WTC11 (cell line): ENCODE measurements around the gene NT5C1B.

Experiments
- ATF2 ChIP-seq: sonication (generic); formaldehyde crosslinking; IDR thresholded peaks from 2 replicates; pipeline ENCODE4 v1.8.1; 2022; ENCODE audit warnings: low read depth, missing genetic modification reagents, borderline replicate concordance
- ATF3 ChIP-seq: sonication (generic); formaldehyde crosslinking; conservative IDR thresholded peaks from 2 replicates; pipeline ENCODE4 v1.8.1; 2022; ENCODE audit warnings: mild to moderate bottlenecking, missing genetic modification reagents
- CTCF ChIP-seq: fragments of 200-600 bp; IDR thresholded peaks from 2 replicates; pipeline ENCODE4 v1.8.0; 2022; ENCODE audit warnings: antibody characterized with exemption
- FOXJ3 ChIP-seq: sonication (generic); formaldehyde crosslinking; IDR thresholded peaks from 2 replicates; pipeline ENCODE4 v1.9.0; 2021; ENCODE audit warnings: missing genetic modification reagents, mild to moderate bottlenecking, borderline replicate concordance
- MAX ChIP-seq: sonication (generic); formaldehyde crosslinking; IDR thresholded peaks from 2 replicates; pipeline ENCODE4 v1.8.0; 2022; ENCODE audit warnings: mild to moderate bottlenecking, missing genetic modification reagents
- NFYB ChIP-seq: sonication (generic); formaldehyde crosslinking; conservative IDR thresholded peaks from 2 replicates; pipeline ENCODE4 v1.8.0; 2022; ENCODE audit warnings: low read depth, missing genetic modification reagents
- NR1H2 ChIP-seq: sonication (generic); formaldehyde crosslinking; IDR thresholded peaks from 2 replicates; pipeline ENCODE4 v1.9.0; 2021; ENCODE audit warnings: mild to moderate bottlenecking, moderate library complexity, missing genetic modification reagents
- NR2C2 ChIP-seq: sonication (generic); formaldehyde crosslinking; IDR thresholded peaks from 2 replicates; pipeline ENCODE4 v1.8.0; 2022; ENCODE audit warnings: mild to moderate bottlenecking, missing genetic modification reagents
- PRDM15 ChIP-seq: sonication (generic); formaldehyde crosslinking; IDR thresholded peaks from 2 replicates; pipeline ENCODE4 v1.8.0; 2022; ENCODE audit warnings: missing genetic modification reagents
- SP1 ChIP-seq: sonication (generic); formaldehyde crosslinking; conservative IDR thresholded peaks from 2 replicates; pipeline ENCODE4 v1.8.1; 2022; ENCODE audit warnings: missing genetic modification reagents
- TEAD1 ChIP-seq: sonication (generic); formaldehyde crosslinking; IDR thresholded peaks from 2 replicates; pipeline ENCODE4 v1.8.0; 2022; ENCODE audit warnings: mild to moderate bottlenecking, missing genetic modification reagents
- TEAD4 ChIP-seq: sonication (generic); formaldehyde crosslinking; IDR thresholded peaks from 2 replicates; pipeline ENCODE4 v1.8.0; 2022; ENCODE audit warnings: mild to moderate bottlenecking, missing genetic modification reagents
- USF2 ChIP-seq: sonication (generic); formaldehyde crosslinking; IDR thresholded peaks from 2 replicates; pipeline ENCODE4 v1.8.1; 2023; ENCODE audit warnings: mild to moderate bottlenecking, missing genetic modification reagents, moderate library complexity

GRCh38 chr2:18630941-18631340 is 41.6 kb upstream of the NT5C1B start:
- no peak for TF ChIP-seq TEAD4 (CRISPR knock-in tag)
- no peak for TF ChIP-seq PRDM15
- no peak for TF ChIP-seq CTCF
- TF ChIP-seq ATF3 (CRISPR knock-in tag) = no peak
- TF ChIP-seq MAX (CRISPR knock-in tag) = no peak
- no peak for TF ChIP-seq USF2 (CRISPR knock-in tag)
- TF ChIP-seq FOXJ3 (CRISPR knock-in tag) = no peak
- TF ChIP-seq SP1 (CRISPR knock-in tag) = no peak
- no peak for TF ChIP-seq NFYB (CRISPR knock-in tag)
- no peak for TF ChIP-seq NR2C2
- TF ChIP-seq NR1H2 (CRISPR knock-in tag) = no peak
- no peak for TF ChIP-seq ATF2 (CRISPR knock-in tag)
- TF ChIP-seq TEAD1 (CRISPR knock-in tag) = no peak
